ENCODE measurements around the gene TICAM1.

- no peak for TF ChIP-seq CTCF (IDR thresholded peaks at IDR 0.05)
- no peak for TF ChIP-seq POLR2A (IDR thresholded peaks at IDR 0.05)
- TF ChIP-seq EP300 (IDR thresholded peaks at IDR 0.05), result no peak
- no peak for TF ChIP-seq POLR2AphosphoS5 (IDR thresholded peaks at IDR 0.05)
These were observed 49.7 kb downstream of the TICAM1 start for GRCh38 chr19:4781801-4782200.

All from sigmoid colon (tissue), 4 donors.